Measurements from ENCODE around the gene SERPINB12. TPM values are rescaled to one million over a fixed set of nuclear protein-coding genes. Genes with fewer than 3 reads are reported as not detected.

Gene SERPINB12
- polyA plus RNA-seq, 1 donor from 2014 or later: not detected

- Mint-ChIP-seq H3K27ac (no peak overlapping the region), H3K36me3 (no peaks in the 10 kb centered on the region), H3K27me3 (peaks cover 11% of the 10 kb centered on the region), H3K9me3 (peaks cover 0 to 4% (median 0%) of the 10 kb centered on the region in 3 donors), H3K4me1 (peaks cover 0 to 3% (median 2%) of the 10 kb centered on the region in 3 donors), H3K4me3 (peak overlapping the region in 1 of 4 donors; percentile 21)
Measured at GRCh38 chr18:63567825-63568224, 25.7 kb downstream of the SERPINB12 start.

- H3K27ac Mint-ChIP-seq: no peak overlapping the region
- no peaks in the 10 kb centered on the region for H3K36me3 Mint-ChIP-seq
- peaks cover 11% of the 10 kb centered on the region for H3K27me3 Mint-ChIP-seq
- peaks cover 0 to 1% (median 0%) of the 10 kb centered on the region in 3 donors for H3K4me1 Mint-ChIP-seq
- peaks cover 0 to 4% (median 0%) of the 10 kb centered on the region in 3 donors for H3K9me3 Mint-ChIP-seq
- H3K4me3 Mint-ChIP-seq: no peak overlapping the region
Measured at GRCh38 chr18:63570721-63571120, 28.6 kb downstream of the SERPINB12 start.

GRCh38 chr18:63575681-63576080 lies 33.5 kb downstream of the SERPINB12 start:
- H3K27ac Mint-ChIP-seq: no peak overlapping the region
- peaks cover 0 to 1% (median 0%) of the 10 kb centered on the region in 3 donors for H3K4me1 Mint-ChIP-seq
- no peak overlapping the region for H3K4me3 Mint-ChIP-seq
- H3K9me3 Mint-ChIP-seq: no peaks in the 10 kb centered on the region
- no peaks in the 10 kb centered on the region for H3K36me3 Mint-ChIP-seq
- H3K27me3 Mint-ChIP-seq: peaks cover under 1% of the 10 kb centered on the region

- Mint-ChIP-seq H3K4me1 (no peaks in the 10 kb centered on the region), H3K27me3 (no peaks in the 10 kb centered on the region), H3K9me3 (no peaks in the 10 kb centered on the region), H3K36me3 (no peaks in the 10 kb centered on the region), H3K27ac (no peak overlapping the region), H3K4me3 (no peak overlapping the region)
Measured at GRCh38 chr18:63578357-63578958, 36.3 kb downstream of the SERPINB12 start.

GRCh38 chr18:63579616-63580015 lies 37.4 kb downstream of the SERPINB12 start:
- Mint-ChIP-seq H3K27me3 (peaks cover 3% of the 10 kb centered on the region), H3K9me3 (no peaks in the 10 kb centered on the region), H3K4me3 (no peak overlapping the region), H3K36me3 (no peaks in the 10 kb centered on the region), H3K27ac (no peak overlapping the region), H3K4me1 (no peaks in the 10 kb centered on the region)

GRCh38 chr18:63585988-63586387 lies 43.8 kb downstream of the SERPINB12 start:
- H3K4me1 Mint-ChIP-seq: no peaks in the 10 kb centered on the region

GRCh38 chr18:63586431-63586830 lies 44.3 kb downstream of the SERPINB12 start:
- Mint-ChIP-seq H3K27me3 (peaks cover 8% of the 10 kb centered on the region), H3K4me3 (no peak overlapping the region), H3K9me3 (no peaks in the 10 kb centered on the region), H3K4me1 (no peaks in the 10 kb centered on the region), H3K36me3 (no peaks in the 10 kb centered on the region), H3K27ac (no peak overlapping the region)

More at GRCh38 chr18:63585988-63586387, 43.8 kb downstream of the SERPINB12 start:
- H3K36me3 Mint-ChIP-seq: no peaks in the 10 kb centered on the region
- H3K9me3 Mint-ChIP-seq: no peaks in the 10 kb centered on the region
- no peak overlapping the region for H3K4me3 Mint-ChIP-seq
- H3K27ac Mint-ChIP-seq: no peak overlapping the region
- peaks cover 8% of the 10 kb centered on the region for H3K27me3 Mint-ChIP-seq

GRCh38 chr18:63586966-63587365 lies 44.8 kb downstream of the SERPINB12 start, which contains the start of gene SERPINB13:
SERPINB13 (plus strand) TSS chr18:63587343; CDS start chr18:63588668, 1,325 bp downstream.
- H3K27ac Mint-ChIP-seq: no peak within 1 kb of the TSS
- H3K36me3 Mint-ChIP-seq: no peaks in the 10 kb centered on the region
- H3K27me3 Mint-ChIP-seq: peaks cover 8% of the 10 kb centered on the region
- no peaks in the 10 kb centered on the region for H3K9me3 Mint-ChIP-seq
- H3K4me1 Mint-ChIP-seq: no peaks in the 10 kb centered on the region
- no peak within 1 kb of the TSS for H3K4me3 Mint-ChIP-seq

- peaks cover 8% of the 10 kb centered on the region for H3K27me3 Mint-ChIP-seq
- H3K4me3 Mint-ChIP-seq: no peak overlapping the region
- H3K27ac Mint-ChIP-seq: no peak overlapping the region
- H3K4me1 Mint-ChIP-seq: no peaks in the 10 kb centered on the region
- H3K36me3 Mint-ChIP-seq: no peaks in the 10 kb centered on the region
- no peaks in the 10 kb centered on the region for H3K9me3 Mint-ChIP-seq
Measured at GRCh38 chr18:63588909-63589308, 46.7 kb downstream of the SERPINB12 start.

GRCh38 chr18:63590373-63590772 lies 48.2 kb downstream of the SERPINB12 start:
- no peak overlapping the region for H3K27ac Mint-ChIP-seq

GRCh38 chr18:63590966-63591695 lies 49.0 kb downstream of the SERPINB12 start:
- no peaks in the 10 kb centered on the region for H3K36me3 Mint-ChIP-seq
- H3K27me3 Mint-ChIP-seq: no peaks in the 10 kb centered on the region
- H3K27ac Mint-ChIP-seq: no peak overlapping the region
- H3K4me1 Mint-ChIP-seq: no peaks in the 10 kb centered on the region
- H3K9me3 Mint-ChIP-seq: no peaks in the 10 kb centered on the region
- H3K4me3 Mint-ChIP-seq: peak overlapping the region in 1 of 4 donors; percentile 27

More at GRCh38 chr18:63590373-63590772, 48.2 kb downstream of the SERPINB12 start:
- Mint-ChIP-seq H3K4me1 (no peaks in the 10 kb centered on the region), H3K27me3 (peaks cover 4% of the 10 kb centered on the region), H3K36me3 (no peaks in the 10 kb centered on the region), H3K9me3 (no peaks in the 10 kb centered on the region), H3K4me3 (no peak overlapping the region)

- Mint-ChIP-seq H3K4me1 (no peaks in the 10 kb centered on the region), H3K9me3 (no peaks in the 10 kb centered on the region), H3K27ac (no peak overlapping the region), H3K27me3 (no peaks in the 10 kb centered on the region), H3K4me3 (no peak overlapping the region), H3K36me3 (no peaks in the 10 kb centered on the region)
Measured at GRCh38 chr18:63591725-63592124, 49.6 kb downstream of the SERPINB12 start.

- no peaks in the 10 kb centered on the region for H3K4me1 Mint-ChIP-seq
- no peak overlapping the region for H3K27ac Mint-ChIP-seq
- H3K27me3 Mint-ChIP-seq: no peaks in the 10 kb centered on the region
- no peaks in the 10 kb centered on the region for H3K9me3 Mint-ChIP-seq
- no peak overlapping the region for H3K4me3 Mint-ChIP-seq
- H3K36me3 Mint-ChIP-seq: no peaks in the 10 kb centered on the region
Measured at GRCh38 chr18:63592471-63592870, 50.3 kb downstream of the SERPINB12 start.

GRCh38 chr18:63596964-63597363 lies 54.8 kb downstream of the SERPINB12 start:
- H3K9me3 Mint-ChIP-seq: no peaks in the 10 kb centered on the region
- H3K4me3 Mint-ChIP-seq: no peak overlapping the region
- no peaks in the 10 kb centered on the region for H3K36me3 Mint-ChIP-seq

GRCh38 chr18:63603355-63603754 lies 61.2 kb downstream of the SERPINB12 start:
- peaks cover 4% of the 10 kb centered on the region for H3K27me3 Mint-ChIP-seq
- no peaks in the 10 kb centered on the region for H3K4me1 Mint-ChIP-seq
- no peak overlapping the region for H3K27ac Mint-ChIP-seq
- H3K4me3 Mint-ChIP-seq: no peak overlapping the region
- peaks cover 0 to 4% (median 0%) of the 10 kb centered on the region in 3 donors for H3K9me3 Mint-ChIP-seq
- H3K36me3 Mint-ChIP-seq: no peaks in the 10 kb centered on the region

More at GRCh38 chr18:63596964-63597363, 54.8 kb downstream of the SERPINB12 start:
- H3K27ac Mint-ChIP-seq: no peak overlapping the region
- H3K4me1 Mint-ChIP-seq: no peaks in the 10 kb centered on the region
- no peaks in the 10 kb centered on the region for H3K27me3 Mint-ChIP-seq
